Tibial nerve (tissue), 4 donors: ENCODE data around the gene COQ6.

Experiments used
- EP300 ChIP-seq, 2 donors: sonication (generic); formaldehyde crosslinking; IDR thresholded peaks; one replicate each; pipeline ENCODE4 v1.6.1; 2017; ENCODE audit warnings: antibody characterized with exemption in 2 of 2, mild to moderate bottlenecking in 1 of 2
- POLR2A ChIP-seq, 2 donors: fragments of 450-650 bp; IDR thresholded peaks; one replicate each; pipeline ENCODE4 v1.6.1; 2017; ENCODE audit warnings: antibody characterized with exemption in 2 of 2, mild to moderate bottlenecking in 2 of 2, moderate library complexity in 2 of 2
- TF ChIP-seq, protein P1 (sequence below), 5 experiments: fragments of 200-600 bp in 3 of 5; fragments of 450-650 bp in 2 of 5; sonication (generic) in 3 of 5; IDR thresholded peaks; one replicate each; pipeline ENCODE4 v1.5.1; 2016 to 2019; ENCODE audit warnings: antibody characterized with exemption in 5 of 5, mild to moderate bottlenecking in 3 of 5, moderate library complexity in 2 of 5

DNA sequence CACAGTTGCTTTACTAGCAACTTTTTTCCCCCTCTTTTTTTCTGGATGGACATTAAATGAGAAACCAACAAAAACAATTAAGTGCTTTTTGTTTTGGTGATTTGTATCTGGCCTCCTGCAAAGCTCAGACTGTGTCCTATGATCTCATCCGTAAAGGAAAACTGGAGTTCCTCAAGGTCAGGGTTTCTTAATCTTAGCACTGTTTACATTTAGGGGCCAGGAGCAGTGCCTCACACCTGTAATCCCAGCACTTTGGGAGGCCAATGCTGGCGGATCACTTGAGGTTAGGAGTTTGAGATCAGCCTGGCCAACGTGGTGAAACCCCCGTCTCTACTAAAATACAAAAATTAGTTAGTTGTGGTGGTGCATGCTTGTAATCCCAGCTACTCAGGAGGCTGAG, 41.0 kb downstream of the COQ6 start:
- TF ChIP-seq POLR2A (IDR thresholded peaks at IDR 0.05) (no peak), EP300 (IDR thresholded peaks at IDR 0.05) (no peak)
- TF ChIP-seq, protein P1, sequence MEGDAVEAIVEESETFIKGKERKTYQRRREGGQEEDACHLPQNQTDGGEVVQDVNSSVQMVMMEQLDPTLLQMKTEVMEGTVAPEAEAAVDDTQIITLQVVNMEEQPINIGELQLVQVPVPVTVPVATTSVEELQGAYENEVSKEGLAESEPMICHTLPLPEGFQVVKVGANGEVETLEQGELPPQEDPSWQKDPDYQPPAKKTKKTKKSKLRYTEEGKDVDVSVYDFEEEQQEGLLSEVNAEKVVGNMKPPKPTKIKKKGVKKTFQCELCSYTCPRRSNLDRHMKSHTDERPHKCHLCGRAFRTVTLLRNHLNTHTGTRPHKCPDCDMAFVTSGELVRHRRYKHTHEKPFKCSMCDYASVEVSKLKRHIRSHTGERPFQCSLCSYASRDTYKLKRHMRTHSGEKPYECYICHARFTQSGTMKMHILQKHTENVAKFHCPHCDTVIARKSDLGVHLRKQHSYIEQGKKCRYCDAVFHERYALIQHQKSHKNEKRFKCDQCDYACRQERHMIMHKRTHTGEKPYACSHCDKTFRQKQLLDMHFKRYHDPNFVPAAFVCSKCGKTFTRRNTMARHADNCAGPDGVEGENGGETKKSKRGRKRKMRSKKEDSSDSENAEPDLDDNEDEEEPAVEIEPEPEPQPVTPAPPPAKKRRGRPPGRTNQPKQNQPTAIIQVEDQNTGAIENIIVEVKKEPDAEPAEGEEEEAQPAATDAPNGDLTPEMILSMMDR (IDR thresholded peaks at IDR 0.05): no peak
